GM18502 (cell line): ENCODE data around the gene SNED1.

Experiments used
- ATAC-seq: cut with Tn5 transposase; IDR thresholded peaks from one replicate; pipeline ENCODE4 v1.9.1; 2021; ENCODE audit warnings: mild to moderate bottlenecking; ENCODE audit not compliant: unreplicated experiment, poor library complexity

The SNED1 gene

DNA sequence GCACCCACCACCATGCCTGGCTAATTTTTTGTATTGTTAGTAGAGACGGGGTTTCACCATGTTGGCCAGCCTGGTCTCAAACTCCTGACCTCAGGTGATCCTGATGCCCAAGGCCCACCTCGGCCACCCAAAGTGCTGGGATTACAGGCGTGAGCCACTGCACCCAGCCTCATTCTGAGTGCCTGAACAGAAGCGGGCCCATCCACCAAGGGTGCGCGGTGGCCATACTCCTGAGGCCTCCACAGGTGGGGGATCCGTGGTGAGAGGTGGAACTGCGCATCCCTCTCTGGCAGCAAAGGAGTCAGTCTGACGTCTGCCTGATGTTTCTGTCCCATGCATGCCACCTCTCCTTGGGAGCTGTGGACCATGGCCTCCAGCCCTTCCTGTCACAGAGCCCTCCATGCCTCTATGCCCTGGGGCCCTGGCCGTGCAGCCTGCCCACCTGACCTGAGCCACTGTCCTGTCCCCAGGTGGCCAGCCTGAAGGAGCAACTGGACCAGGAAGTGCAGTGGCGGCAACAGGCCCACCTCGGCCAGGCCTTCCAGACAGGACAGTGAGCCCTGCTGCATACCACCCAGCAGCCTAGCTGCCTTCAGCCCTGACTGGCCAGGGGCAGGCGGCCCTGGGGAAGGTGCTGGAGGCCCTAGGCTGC is 7.6 kb upstream of the SNED1 start:
- ATAC-seq: no peak

GRCh38 chr2:240991378-240992263 is 6.8 kb upstream of the SNED1 start:
- no peak for ATAC-seq

- no peak for ATAC-seq
Measured at GRCh38 chr2:240992572-240993291, 5.7 kb upstream of the SNED1 start.

- ATAC-seq: no peak
Measured at GRCh38 chr2:240993446-240994170, 4.8 kb upstream of the SNED1 start.

DNA sequence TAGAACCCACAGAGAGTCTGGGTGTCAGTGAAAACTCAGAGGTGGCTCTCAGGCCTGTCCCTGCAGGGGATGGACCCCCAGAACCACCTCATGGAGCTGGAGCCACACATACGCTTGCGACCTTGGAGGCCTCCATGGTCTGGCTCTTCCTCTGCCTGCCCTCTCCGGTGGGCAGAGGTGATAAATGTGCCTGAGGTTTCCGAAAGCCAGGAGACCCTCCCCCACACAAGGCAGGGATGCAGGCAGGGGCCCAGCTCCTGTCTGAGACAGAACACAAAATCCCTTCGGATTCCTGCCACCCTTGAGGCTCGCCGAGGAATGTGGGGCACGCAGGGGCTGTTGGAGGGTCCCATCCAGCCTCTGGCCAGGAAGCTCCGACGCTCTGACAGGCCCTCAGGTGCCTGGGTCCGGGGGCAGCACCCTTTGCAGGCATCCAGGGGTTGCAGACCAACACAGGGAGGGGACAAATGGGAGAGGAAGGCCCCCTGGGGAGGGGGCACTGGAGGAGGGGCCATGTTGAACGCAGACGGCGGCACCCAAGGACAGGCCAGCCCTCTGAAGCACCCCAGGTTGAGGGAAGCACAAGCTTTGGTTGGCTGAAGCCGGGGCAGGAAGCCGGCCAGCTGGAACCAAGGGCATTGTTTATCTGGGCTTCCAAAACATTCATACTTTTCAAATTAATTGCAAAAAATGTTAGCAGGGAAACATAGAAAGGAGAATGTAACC is 4.1 kb upstream of the SNED1 start:
- ATAC-seq: no peak

DNA sequence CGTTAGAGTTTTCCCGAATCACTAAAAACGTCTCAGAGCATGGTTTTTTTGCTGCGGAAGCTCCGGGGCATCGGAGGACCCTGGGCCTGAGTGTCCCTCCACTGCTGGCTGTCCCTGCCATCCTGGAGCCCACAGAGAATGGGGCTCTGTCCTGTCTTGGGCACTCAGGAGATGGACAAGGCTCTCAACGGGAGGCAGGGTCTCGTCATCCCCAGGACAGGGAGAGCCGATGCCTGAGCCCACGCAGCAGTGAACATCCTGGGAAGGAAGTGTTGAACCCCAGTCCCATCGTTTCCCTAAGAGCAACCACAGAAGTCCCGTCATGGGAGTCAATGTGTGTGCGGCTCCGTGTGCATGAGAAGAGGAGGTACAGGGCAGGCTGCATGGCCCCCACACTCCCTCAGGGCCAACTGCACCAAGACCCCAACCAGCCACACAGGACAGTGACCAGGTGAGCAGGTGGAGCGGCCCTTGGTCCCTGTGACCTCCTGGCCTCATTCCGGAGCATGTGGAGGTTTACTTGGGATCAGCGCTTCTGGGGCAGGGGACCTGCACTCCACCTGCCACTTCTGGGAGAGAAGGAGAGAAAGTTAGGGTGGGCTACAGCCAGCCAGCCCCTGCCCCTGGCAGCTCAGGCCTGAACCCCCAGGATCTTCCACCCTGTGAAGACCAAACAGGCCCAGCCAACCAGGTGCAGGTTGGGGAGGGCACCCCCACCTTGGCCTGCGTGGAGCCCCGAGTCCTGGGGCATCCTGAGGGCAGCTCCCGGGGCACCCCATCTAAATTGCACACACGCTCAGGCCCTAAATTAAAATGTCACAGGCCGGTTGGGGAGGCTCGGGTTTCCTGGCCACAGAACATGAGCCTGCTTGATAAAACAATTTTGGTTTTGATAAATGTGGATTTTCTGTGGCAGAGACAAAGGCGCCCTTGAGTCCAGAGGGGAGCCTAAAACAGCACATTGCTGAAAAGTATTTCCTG is 3.1 kb upstream of the SNED1 start:
- ATAC-seq: no peak

DNA sequence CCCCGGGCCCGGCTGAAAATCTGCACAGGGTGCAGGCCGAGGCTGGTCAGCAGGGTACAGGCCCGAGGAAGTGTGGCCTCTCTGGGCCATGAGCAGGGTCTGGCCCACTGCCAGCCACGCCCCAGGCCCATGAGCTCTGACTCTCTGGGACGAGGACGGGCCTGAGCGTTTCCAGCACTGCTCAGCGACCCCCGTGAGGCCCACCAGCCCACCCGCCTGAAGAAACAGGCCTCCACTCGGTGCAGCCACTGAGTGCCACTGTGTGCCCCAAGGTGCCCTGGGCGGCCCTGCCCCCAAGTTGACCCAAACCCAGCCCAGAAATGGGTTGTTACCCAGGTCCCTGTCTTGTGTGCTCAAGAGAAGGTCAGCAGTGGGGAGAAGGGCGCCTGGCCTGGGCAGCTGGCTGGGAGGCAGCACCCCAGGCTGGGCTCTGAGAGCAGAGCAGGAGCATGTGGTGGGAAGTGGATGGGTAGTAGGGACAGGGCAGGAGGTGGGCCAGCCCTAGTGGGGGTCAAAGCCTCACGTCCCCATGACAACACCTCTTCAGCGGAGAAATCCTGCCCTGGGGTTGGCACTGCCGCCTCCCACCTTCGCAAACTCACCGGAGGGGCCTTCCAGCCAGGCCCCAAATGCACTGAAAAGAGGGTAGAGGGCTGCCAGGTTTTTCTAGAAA is 2.1 kb upstream of the SNED1 start:
- no peak for ATAC-seq

GRCh38 chr2:240996834-240997140 is 1.6 kb upstream of the SNED1 start:
- ATAC-seq: no peak

DNA sequence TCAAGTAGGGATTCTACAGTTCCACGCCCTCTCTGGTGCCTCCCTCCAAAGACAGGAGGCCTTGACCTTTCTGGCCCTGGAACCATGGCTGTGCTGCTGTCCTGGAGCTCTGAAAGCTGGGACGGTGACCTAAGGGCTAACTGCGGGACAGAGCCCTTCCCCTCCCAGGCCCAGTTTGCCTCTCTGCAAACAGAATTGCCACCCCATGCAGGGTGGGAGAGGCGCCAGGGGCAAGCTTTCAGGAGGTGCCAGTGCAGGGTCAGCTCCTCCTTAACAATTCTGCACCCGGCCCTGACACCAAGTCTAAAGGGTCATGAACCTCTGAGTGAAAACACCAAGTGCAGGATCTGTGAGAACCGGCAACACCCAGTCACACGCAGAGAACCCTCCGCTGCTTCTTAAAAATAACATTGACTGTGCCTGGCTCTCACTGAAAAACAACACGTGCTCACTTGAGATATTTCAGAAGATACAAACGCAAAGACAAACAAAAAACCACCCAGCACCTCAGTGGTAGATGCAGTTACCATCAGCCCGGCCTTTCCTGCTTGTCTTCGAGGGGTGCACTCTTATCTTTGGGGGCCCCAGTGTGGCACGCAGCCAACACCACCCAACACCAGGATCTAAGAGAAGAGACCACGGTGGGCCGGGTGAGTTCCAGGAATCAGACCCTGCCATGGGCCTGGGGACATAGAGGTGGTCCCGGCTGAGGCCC is 1.1 kb upstream of the SNED1 start:
- ATAC-seq: no peak

- no peak for ATAC-seq
Measured at GRCh38 chr2:240998706-240998994, 232 bp downstream of the SNED1 start.

DNA sequence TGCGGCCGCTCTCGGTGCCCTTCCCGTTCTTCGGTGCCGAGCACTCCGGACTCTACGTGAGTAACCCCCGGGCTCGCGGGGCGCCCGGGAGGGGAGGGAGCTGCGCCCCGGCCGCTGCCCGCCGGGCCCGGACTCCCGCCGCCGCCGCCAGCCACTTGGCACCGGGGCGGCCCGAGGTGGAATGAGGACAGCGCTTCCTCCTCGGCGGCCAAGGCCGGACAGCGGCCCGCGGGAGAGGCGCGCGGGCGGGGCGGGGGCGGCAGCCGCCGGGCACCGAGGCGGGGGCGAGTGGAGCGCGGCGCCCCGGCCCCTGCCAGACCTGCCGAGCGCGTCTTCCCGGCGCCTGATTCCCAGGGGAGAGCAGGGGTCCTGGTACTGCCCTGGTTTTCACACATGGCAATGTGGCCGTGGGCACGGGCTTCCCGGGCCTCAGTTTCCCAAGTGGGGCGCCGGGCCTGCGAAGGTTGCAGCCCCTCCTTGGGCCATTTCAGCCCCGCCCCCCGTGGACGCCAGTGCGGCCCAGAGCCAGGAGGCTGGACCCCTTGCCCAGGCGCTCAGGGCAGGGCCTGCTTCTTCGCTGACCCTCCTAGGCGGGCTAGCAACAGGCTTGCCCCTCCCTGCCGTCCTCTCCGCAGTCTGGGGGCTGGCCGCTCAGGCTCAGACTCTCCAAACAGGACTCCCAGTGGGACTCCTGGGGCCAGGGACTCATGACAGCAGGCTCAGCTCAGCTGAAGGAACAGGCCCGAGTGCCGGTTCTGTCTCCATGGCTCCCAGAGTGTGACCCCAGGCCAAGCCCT is 775 bp downstream of the SNED1 start:
- ATAC-seq: no peak

- ATAC-seq: no peak
Measured at GRCh38 chr2:240999873-241000541, 1.6 kb downstream of the SNED1 start.

DNA sequence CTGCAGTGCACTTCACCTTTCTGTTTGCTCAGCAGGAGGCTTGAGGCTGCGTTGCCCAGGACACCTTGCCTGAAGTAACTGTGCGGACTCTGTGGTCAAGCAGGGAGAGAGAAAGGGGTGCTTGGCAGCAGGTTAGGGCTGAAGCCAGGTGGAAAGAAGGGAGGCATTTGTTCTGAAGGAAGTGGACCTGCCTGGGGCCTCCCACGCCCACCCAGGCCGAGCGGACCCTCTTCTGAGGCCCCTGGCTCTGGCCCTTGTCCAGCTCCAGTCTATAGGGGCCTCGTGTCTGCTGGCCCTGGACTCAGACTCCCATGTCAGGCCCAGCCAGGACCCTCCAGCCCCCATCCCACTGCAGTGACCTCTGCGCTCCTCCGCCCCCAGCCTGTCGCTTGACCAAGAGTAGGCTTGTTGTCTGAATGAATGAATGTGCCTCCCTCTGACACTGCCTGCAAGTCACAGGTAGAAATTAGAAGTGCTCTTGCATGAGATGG is 2.5 kb downstream of the SNED1 start:
- no peak for ATAC-seq

DNA sequence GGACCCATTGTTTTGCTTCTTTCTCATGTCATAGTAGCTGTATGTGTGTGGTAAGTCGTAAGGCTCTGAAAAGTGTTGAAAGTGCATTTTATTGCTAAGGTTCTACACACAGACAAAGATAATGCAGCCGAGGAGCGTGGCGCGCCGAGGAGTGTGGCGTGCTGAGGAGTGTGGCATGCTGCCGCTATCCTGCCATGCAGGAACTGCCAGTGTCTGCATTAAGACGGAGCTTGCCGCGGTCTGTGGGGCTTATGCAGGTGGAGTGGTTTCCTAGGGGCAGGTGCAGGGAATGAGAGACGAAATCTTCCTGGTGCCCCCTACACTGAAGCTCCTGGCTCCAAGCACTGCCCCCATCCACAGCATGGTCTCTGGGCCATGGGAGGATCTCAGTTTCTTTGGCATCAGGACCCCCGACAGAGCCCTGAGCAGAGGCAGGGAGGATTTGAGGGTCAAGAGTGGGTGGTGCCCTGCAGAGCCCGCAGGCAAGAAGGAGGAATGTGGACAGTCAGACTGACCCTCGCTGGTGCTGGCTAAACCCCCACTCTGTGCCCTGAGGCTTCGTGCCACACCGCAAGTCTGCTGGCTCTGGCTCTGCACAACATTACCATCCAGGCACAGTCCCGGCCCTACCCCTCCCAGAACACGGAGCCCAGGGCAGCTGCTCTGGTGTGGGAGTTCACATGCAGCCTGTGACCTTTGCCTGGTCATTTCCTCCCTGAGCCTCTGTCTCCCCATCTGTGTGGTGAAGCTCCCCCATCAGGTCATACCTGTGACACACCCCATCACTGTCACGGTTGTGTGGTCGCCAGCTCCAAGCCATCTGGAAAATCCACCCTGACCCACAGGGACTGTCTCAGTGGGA is 3.2 kb downstream of the SNED1 start:
- ATAC-seq: no peak

- no peak for ATAC-seq
Measured at GRCh38 chr2:241002275-241003046, 4.0 kb downstream of the SNED1 start.
